Measurements from ENCODE around the gene TAL1. TPM values are rescaled to one million over a fixed set of nuclear protein-coding genes. Genes with fewer than 3 reads are reported as not detected.

Gene TAL1
- total and polyA plus RNA-seq, 2 of the 8 experiments (the other 6 are each of a cell fraction or from before 2014, with no cell fraction given): 0.09 to 0.15 TPM

DNA sequence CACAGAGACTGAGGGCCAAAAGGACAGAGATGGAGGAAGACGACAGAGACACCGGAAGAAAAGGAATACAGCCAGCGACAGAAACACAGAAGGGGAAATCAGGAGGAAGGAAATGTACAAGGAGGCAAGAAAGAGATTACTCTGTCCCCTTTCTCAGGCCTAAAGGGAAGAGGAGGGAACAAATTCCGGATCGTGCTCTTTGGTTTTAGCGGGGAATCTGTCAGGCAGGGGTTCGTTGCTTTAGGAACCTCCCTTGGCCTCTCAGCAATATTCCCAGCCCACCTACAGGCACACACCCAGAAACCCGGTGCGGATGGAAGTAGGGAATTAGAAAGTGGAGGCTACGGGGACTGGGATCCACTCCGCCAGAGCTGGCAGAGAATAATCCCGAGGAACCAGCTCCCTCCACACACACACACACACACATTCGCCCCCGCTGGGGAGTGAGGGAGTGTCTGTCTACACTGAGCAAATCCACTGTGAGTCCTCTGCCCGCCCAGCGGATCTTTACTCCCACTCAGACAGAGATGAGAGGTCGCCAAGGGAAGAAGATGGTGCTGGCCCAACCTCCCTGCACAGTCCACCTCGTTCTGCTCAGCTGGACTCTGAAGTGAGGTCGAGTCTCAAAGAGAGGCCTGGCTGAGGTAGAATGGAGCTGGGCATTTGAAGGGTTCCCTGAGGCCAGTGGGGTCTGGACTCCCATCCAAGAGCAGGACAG, 5.7 kb downstream of the TAL1 start:
- no peak overlapping the region for H3K56ac ChIP-seq (replicated peaks; ENCODE audit: insufficient read length, low read depth, low read length)
- H3K23me2 ChIP-seq (ENCODE audit: low read depth, low read length): peaks cover 8% of the 10 kb centered on the region
- no peak overlapping the region for H2BK120ac ChIP-seq (replicated peaks; ENCODE audit: low read depth, low read length)
- peak overlapping the region in 1 of 4 experiments; percentile 54; a peak in 2 of 8 replicates for H3K4me3 ChIP-seq (ENCODE audit: extremely low read depth in 1 of 4, insufficient read depth in 2 of 4, low read depth in 3 of 4, low read length in 4 of 4)
- no peak overlapping the region for H2AK5ac ChIP-seq (ENCODE audit: low read depth, low read length)
- WGBS, 2 experiments (ENCODE audit: extremely low coverage in 1 of 2, insufficient coverage in 1 of 2, insufficient read length in 1 of 2, insufficient replicate concordance in 2 of 2, low coverage in 1 of 2, low lambda C conversion rate in 2 of 2, missing lambda C conversion rate in 1 of 2): 6% methylated on average over 14 of the region's 19 CpGs; no CpG with 5 or more reads in 1 of the 2 experiments
- DNase-seq (ENCODE audit: low read depth in 1 of 2, low spot score in 2 of 2) (no peak), FAIRE-seq (no peak)
- no peaks in the 10 kb centered on the region for H3K79me2 ChIP-seq (ENCODE audit: control insufficient read depth in 1 of 2, insufficient read depth in 2 of 2, low read length in 2 of 2)
- peak overlapping the region; percentile 72 for H2BK12ac ChIP-seq (ENCODE audit: low read depth, low read length)
- no peak overlapping the region for H3K14ac ChIP-seq (ENCODE audit: insufficient read length)
- peaks cover 7 to 45% (median 35%) of the 10 kb centered on the region in 4 experiments for H3K4me1 ChIP-seq (replicated peaks in 1 of 4; ENCODE audit: control insufficient read depth in 3 of 4, insufficient read depth in 4 of 4, low read length in 3 of 4)
- H4K8ac ChIP-seq (ENCODE audit: extremely low read depth, insufficient read depth, low read length): no peak overlapping the region
- H4K91ac ChIP-seq (replicated peaks; ENCODE audit: insufficient read length, low read length): no peak overlapping the region
- no peak overlapping the region for H2AFZ ChIP-seq (ENCODE audit: low read length)
- peak overlapping the region; percentile 67 to 71 for H3K4me2 ChIP-seq (ENCODE audit: insufficient read depth in 1 of 2, low read depth in 2 of 2, low read length in 2 of 2)
- peaks cover 5 to 17% of the 10 kb centered on the region in 2 experiments for H4K20me1 ChIP-seq (replicated peaks in 1 of 2; ENCODE audit: control insufficient read depth in 1 of 2, insufficient read depth in 2 of 2, low read length in 2 of 2)
- H3K18ac ChIP-seq (ENCODE audit: extremely low read depth, low read length): no peak overlapping the region
- 0 out of 2 replicates have a peak overlapping the region, but pooled peaks have one; percentile 29 for H2BK15ac ChIP-seq (ENCODE audit: low read length)
- peaks cover 91 to 100% (median 100%) of the 10 kb centered on the region in 4 experiments for H3K27me3 ChIP-seq (replicated peaks in 1 of 4; ENCODE audit: control insufficient read depth in 3 of 4, extremely low read depth in 1 of 4, insufficient read depth in 3 of 4, low read length in 3 of 4)
- no peak overlapping the region for H3K9ac ChIP-seq (replicated peaks in 1 of 4; ENCODE audit: extremely low read depth in 1 of 4, low read depth in 3 of 4, low read length in 3 of 4)
- no peaks in the 10 kb centered on the region for H3K79me1 ChIP-seq (ENCODE audit: low read depth, low read length)
- no peak overlapping the region for H2BK5ac ChIP-seq (ENCODE audit: low read depth, low read length)
- H3K27ac ChIP-seq (ENCODE audit: low read depth, low read length): no peak overlapping the region
- 0 out of 2 replicates have a peak overlapping the region, but pooled peaks have one; percentile 13 for H2BK20ac ChIP-seq (ENCODE audit: low read length)
- POLR2A ChIA-PET (ENCODE audit: partially characterized antibody): interaction anchor here (1.8 to 2.1 kb wide), 2 partner anchors 11 to 26 kb away, joined by 3 to 4 read pairs; no protein-coding TSS in a partner anchor
- CTCF ChIA-PET (ENCODE audit: partially characterized antibody): interaction anchor here (0.5 to 5.9 kb wide), 8 partner anchors 10 to 59 kb away, joined by 3 to 30 read pairs (median 4); no protein-coding TSS in a partner anchor
- H3K23ac ChIP-seq (ENCODE audit: insufficient read length): no peak overlapping the region
- H3K9me3 ChIP-seq (ENCODE audit: insufficient read depth in 2 of 2, low read depth in 1 of 2, low read length in 1 of 2): no peaks in the 10 kb centered on the region
- H3K4ac ChIP-seq (replicated peaks; ENCODE audit: insufficient read length, low read depth, low read length): no peak overlapping the region
- H4K5ac ChIP-seq (ENCODE audit: insufficient read length, low read depth, low read length): no peak overlapping the region
- no peaks in the 10 kb centered on the region; a peak in 1 of 8 replicates for H3K36me3 ChIP-seq (ENCODE audit: control insufficient read depth in 2 of 4, insufficient read depth in 4 of 4, low read length in 3 of 4)

All from H1 (cell line).